Measurements from ENCODE around the gene HLA-DMA.

HLA-DMA gene

DNA sequence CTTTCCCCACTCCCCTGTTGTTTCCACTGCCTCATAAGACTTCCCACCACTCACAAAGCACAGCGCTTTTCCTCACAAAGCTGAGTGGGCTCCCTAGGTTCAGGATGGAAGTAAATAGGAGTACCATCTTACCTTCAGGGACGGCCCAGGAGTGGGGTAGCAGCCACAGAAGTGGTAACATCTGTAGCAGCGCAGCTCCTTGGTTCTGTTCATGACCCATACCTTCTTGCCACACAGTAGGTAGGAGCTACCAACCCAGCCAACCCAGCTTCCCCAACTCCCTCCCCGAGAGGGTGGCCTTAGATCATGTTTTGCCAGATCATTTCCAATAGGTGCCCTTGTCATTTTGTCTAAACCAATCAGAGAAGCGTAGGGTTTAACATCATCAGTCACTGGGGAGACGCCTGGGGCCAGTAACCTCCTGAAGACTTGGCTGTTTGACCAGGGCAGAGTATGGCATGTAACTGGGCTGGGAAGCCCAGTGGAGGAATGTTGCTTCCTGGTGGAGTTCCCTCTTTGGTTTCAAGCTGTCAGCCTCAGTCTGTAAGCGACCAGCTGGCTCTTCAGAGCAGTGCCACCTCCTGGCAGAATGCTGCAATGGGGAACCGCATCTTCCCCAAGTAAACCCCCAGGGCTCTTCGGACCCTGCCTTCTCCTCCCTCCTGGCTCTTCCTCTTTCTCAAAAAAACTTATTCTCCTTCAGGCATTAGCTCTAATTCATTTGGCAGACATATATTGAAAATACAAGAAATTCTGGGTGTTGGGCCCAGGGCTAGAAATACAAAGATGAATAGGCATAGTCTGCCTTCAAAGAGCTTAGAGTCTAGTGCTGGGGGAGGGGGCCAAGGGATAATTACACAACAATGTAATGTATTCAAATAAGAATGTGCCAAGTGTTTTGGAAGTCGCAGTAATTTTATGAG is at the start of gene HLA-DMA:
Gene HLA-DMA, minus strand, starts transcription at position 281 of the 923 bp plus-strand sequence. Its CDS starts 61 bp downstream, at position 220.
- peak; percentile 86 for DNase-seq

DNA sequence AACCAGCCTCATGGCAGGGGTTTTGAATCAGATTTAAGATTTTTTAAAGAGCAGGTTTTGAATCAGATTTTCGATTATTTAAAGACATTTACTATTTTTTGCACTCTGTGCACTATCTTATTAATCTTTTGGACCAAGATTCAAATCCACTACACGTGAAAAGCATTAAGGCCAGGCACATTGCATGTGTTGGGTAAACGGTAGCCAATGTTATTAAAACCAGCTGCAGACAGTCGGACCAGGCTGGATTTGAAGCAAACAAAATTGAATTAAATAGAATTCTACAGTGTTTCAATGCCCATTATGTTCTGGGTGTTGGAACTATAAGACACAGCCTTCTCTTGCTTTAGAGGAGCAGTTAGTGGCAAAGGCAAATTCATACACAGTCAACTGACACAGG is 48.8 kb upstream of the HLA-DMA start:
- DNase-seq, result no peak

DNA sequence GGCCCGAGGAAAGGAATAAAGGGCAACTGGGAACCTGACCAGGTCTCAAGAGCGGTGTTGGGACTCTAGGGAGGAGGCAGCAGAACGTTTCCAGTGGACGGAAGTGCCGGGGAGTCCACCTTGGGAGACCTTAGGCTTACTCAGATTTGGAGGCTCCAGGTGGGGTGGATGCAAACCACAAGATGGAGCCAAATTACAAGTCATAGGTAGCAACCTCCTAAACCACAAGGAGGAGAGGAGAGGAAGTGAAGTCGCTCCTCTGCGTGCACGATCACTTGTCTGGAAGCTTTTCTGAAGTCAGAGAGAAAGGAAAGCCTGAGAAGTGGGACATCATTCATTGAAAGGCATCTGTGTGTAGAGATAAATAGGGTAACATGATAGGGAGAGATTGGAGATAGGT is 47.2 kb upstream of the HLA-DMA start:
- no peak for DNase-seq

DNA sequence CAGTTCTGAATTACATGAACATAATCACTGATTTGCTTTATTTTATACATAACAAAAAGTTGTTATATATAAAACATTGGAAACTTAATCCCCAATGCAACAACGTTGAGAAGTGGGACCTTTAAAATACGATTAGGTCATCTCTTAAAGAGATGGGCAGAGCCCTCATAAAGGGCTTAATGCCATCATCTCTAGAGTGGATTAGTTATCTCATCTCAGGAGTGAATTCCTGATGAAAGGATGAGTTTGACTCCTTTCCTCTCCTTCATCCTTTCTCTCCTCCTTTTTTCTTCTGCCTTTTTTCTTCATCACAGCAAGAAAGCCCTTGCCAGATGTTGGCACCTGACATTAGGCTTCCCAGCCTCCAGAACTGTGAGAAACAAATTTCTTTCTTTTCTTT is 42.6 kb upstream of the HLA-DMA start:
- DNase-seq, result no peak

DNA sequence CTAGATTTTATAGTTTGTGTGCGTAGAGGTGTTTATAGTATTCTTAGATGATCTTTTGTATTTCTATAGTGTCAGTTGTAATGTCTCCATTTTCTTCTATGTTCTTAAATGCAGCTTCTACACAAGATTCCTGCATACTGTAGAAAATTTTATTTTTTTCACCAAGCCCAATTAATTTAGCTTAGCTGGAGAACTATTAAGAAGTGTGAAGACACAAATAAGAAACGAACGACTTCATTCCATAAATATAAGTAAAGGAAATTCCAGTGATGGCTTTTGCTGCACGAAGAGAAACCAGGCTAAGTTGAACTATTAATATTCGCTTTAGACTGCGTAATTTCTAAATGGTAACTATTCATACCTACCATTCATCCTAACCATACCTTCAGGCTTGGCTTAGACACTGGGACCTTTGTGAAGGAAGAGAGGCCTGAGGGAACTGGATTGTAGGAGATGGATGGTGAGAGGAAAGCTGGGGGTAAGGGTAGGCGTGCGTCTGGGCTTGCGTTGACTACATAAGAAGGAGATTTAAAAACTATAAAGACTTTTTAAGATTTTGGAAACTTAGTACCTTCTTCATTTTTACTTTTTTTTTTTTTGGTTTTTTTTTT is 40.6 kb upstream of the HLA-DMA start:
- no peak for DNase-seq

DNA sequence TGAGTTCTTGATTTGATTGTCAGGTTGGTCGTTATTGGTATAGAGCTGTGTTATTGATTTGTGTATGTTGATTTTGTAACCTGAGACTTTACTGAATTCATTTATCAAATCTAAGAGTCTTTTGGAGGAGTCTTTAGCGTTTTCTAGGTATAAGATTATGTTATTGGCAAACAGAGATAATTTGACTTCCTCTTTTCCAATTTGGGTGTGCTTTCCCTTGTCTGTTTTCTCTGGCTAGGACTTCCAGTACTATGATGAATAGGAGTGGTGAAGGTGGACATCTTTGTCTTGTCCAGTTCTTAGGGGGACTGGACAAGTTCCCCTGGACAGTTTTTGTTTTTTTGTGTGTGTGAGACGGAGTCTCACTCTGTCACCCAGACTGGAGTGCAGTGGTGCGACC is 39.1 kb upstream of the HLA-DMA start:
- no peak for DNase-seq

DNA sequence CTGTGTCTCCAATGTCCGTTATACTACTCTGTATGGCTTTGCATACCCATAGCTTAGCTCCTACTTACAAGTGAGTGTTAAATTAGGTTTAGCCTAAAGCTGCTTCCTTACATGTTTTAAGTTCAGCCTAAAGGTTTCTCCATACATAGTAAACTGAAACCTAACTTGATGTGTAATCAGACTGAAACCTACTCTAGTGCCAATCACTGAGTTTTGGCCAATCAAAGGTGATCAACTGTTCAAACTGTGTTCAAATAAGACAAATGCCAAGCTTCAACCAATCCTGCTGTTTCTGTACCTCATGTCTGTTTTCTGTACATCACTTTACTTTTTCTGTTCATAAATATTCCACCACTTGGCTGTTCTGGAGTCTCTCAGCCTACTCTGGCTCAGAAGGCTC is 36.5 kb upstream of the HLA-DMA start:
- no peak for DNase-seq

DNA sequence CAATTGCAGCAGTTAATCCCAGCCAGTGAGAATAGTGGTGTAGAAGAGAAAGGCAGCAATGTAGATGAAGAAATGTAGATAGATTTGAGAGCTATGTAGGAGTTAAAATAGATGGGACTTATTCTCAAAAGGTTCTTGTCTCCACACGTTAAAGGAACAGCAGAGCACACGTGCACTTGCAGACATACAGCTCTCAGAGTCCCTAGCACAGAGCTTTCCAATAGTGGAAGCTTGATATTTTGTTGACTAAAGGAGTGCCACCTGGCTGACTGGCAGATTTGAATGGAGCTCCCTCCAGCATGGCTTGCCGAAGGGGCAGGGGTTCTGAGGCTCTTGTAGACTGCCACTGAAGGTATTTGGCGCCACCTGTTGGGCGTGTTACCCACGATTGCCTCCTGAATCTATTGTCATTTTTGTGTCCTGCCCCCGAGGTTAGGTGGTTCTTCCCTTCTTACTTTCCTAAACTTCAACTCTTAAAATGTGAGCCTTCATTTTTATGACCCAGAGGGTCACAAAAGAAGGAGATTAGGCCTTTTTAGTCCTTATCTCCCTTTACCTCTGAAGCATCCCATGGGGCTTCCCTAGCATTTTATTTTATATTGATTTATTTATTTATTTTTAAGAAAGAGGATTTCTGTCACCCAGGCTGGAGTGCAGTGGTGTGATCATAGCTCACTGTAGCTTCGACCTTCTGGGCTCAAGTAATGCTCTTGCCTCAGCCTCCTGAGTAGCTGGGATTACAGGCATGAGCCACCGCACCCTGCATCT is 31.9 kb upstream of the HLA-DMA start:
- peak; percentile 91 for DNase-seq

DNA sequence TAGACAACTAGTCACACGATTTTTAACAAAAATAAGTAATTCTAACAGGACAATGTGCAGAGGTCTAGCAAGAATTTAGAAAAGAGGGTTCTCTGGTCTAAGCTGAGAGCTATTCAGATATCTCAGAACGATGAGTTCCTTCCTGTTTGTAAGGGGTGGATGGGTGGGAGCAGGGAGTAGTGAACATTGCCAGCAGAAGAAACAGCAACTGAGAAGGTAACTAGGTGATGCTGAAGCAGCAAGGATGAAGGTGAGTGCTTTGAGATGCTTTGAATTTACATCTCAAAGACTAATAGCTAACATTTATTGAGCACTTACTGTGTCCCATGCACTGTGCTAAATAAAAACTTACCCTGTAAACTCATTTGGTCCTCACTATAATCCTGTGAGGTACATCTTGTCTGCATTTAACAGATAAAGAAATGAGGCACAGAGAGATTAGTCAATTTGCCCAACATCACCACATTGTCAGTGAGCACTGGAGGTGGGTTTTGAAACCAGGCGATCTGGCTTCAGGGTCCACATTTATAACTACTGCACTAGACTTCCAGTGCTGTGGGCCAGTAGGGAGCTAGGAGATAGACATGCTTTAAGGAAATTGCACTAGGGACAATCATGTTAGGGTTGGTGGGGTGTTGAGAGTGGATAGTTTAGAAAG is 31.2 kb upstream of the HLA-DMA start:
- DNase-seq, result no peak

DNA sequence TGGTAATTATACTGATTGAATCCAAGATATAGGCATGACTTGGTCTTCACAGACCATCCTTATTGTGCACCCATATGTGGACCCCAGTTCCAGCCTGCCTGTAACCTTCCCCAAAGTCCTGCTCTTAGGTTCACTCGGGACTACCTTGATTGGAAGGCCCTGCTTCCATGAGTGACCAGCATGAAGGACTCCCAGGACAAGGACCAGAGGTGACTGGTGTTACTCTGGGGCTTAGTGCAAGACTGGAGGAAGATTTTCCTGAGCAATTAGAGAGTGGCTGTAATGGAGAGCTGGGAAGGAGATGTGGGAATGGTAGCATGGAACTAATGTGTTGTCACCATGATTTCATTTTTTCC is 30.6 kb upstream of the HLA-DMA start:
- DNase-seq, result no peak

DNA sequence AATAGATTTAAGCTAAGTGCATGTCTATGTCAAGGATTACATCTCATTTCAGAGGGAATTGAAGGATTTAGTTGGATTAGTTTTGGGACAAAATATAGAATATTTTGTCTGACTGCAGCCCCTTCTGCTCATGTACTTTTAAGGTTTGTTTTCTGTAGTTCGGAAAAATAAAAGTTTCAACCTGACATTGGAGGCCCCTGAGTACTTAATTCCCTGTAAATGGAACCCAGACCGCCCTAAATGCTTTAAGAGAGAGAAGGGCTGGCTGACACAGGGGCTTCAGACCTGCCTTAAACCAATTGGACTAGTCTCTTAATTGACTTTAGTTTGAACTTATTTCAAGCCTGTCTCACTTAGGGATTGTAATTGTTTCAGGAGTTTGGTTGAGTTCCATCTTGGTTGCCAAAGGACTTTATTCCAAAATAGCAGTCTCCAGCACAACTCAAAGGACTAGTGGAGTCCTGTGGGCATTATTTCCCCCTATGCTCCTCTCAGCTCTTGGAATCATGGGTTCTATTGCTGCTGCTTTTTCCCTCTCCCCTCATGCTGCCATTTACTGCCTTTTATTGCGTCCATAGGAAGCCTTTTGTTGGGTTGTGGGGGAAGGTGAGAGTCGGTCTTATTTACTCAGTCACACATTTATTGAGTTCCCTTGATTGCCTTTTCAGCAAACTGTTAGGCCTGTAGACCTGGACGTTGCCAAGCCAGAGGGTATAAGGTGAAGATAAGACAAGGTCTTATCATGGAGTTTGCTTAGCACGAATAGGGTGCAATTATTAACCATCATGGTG is 30.0 kb upstream of the HLA-DMA start:
- DNase-seq, result no peak

DNA sequence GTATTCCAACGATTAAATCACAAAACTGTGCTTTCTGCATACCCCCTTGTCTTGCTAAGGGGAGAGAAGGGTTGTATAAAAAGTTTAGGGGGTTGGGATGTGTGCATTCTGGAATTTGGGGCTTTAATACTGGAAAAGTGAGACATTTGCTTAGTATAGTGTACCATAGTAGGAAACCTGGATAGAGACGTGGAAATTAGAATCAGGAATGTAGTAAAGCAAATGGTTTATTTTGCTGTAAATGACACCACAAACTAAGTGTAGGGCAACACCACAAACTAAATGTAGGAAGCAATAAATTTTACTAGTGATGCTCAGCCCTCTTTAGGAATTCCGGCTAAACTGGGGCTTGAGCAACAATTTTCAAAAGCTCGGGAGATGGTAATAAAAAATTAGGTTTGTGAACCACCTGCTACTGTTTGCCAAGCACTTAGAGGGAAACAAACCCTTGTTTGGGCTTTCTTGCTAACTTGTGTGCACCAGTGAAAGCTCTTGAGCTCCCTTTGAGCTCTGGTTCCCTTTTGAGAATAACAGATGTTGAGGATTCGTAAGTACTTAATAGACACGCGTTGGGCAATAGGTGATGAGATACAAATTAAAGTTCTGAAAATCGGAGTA is 29.3 kb upstream of the HLA-DMA start:
- no peak for DNase-seq

DNA sequence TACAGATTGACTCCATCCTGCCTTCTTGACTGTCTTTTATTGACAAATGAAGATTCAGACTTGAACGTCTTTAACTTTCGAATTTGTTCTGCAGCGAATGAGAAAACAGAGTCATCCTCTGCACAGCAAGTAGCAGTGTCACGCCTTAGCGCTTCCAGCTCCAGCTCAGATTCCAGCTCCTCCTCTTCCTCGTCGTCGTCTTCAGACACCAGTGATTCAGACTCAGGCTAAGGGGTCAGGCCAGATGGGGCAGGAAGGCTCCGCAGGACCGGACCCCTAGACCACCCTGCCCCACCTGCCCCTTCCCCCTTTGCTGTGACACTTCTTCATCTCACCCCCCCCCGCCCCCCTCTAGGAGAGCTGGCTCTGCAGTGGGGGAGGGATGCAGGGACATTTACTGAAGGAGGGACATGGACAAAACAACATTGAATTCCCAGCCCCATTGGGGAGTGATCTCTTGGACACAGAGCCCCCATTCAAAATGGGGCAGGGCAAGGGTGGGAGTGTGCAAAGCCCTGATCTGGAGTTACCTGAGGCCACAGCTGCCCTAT is 27.7 kb upstream of the HLA-DMA start:
- DNase-seq, result no peak

DNA sequence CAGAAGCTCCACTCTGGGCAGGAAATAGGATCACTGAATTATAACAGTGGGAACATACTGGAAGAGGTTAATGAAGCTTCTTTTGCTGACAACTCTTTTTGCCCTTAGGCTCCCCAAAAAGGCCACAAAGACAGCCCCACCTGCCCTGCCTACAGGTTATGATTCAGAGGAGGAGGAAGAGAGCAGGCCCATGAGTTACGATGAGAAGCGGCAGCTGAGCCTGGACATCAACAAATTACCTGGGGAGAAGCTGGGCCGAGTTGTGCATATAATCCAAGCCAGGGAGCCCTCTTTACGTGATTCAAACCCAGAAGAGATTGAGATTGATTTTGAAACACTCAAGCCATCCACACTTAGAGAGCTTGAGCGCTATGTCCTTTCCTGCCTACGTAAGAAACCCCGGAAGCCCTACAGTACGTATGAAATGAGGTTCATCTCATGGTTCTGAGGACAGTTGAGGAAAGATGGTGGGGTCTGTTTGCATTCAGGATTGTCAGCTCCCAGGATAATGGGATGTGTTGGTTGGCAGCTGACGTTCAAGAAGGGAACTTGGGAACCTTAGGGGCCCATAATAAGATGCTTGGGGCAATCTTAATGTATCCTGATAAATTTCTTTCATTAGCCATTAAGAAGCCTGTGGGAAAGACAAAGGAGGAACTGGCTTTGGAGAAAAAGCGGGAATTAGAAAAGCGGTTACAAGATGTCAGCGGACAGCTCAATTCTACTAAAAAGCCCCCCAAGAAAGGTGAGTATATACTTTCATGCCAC is 27.0 kb upstream of the HLA-DMA start:
- no peak for DNase-seq

DNA sequence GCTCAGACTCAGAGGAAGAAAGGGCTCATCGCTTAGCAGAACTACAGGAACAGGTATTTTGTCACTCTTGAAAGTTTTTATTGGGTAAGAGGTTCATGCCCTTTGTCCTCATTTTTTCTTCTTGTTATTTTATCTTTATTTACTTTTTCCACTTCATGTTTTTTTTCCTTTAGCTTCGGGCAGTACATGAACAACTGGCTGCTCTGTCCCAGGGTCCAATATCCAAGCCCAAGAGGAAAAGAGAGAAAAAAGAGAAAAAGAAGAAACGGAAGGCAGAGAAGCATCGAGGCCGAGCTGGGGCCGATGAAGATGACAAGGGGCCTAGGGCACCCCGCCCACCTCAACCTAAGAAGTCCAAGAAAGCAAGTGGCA is 25.0 kb upstream of the HLA-DMA start:
- DNase-seq, result no peak

DNA sequence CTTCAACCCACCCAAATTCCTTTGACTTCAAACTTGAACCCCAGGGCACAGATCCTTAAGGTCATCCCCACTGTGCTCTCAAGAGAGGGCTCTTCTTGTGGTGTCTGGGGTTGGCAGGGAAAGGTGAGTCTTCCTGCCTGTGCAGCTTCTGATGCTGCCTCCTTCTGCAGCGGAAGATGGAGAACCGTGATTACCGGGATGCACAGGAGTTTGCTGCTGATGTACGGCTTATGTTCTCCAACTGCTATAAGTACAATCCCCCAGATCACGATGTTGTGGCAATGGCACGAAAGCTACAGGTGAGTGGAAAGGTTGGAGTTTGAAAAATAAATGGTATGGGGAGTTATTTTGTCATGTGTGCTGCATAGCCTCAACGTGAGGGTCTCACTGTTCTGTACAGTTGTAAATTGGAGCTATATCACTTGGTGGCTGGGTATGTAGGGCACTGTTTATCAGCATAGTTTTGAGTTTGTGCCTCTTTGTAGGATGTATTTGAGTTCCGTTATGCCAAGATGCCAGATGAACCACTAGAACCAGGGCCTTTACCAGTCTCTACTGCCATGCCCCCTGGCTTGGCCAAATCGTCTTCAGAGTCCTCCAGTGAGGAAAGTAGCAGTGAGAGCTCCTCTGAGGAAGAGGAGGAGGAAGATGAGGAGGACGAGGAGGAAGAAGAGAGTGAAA is 24.5 kb upstream of the HLA-DMA start:
- no peak for DNase-seq

DNA sequence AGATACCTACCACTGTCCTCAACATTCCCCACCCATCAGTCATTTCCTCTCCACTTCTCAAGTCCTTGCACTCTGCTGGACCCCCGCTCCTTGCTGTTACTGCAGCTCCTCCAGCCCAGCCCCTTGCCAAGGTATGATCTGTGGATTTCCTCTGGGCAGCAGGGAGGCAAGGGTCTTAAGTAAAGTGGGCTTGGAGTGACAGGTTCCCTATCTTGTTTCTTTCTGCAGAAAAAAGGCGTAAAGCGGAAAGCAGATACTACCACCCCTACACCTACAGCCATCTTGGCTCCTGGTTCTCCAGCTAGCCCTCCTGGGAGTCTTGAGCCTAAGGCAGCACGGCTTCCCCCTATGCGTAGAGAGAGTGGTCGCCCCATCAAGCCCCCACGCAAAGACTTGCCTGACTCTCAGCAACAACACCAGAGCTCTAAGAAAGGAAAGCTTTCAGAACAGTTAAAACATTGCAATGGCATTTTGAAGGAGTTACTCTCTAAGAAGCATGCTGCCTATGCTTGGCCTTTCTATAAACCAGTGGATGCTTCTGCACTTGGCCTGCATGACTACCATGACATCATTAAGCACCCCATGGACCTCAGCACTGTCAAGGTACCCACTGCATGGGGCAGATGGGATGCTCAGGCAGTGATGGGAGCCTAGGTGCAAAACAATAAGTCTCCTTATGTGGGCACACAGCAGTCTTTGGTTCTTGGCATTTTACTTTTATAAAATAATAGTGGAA is 23.6 kb upstream of the HLA-DMA start:
- DNase-seq, result no peak

DNA sequence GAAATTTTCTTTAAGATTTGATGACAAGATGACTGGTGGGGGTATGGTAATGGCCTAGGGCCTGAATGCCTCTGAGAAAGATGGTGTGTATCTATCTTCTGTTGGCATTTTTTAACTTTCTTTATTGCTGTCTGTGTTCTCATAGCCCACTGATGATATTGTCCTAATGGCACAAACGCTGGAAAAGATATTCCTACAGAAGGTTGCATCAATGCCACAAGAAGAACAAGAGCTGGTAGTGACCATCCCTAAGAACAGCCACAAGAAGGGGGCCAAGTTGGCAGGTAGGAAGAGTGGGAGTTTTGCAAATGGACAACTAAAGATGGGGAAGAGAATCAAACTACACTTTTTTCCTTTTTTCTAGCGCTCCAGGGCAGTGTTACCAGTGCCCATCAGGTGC is 23.0 kb upstream of the HLA-DMA start:
- no peak for DNase-seq

DNA sequence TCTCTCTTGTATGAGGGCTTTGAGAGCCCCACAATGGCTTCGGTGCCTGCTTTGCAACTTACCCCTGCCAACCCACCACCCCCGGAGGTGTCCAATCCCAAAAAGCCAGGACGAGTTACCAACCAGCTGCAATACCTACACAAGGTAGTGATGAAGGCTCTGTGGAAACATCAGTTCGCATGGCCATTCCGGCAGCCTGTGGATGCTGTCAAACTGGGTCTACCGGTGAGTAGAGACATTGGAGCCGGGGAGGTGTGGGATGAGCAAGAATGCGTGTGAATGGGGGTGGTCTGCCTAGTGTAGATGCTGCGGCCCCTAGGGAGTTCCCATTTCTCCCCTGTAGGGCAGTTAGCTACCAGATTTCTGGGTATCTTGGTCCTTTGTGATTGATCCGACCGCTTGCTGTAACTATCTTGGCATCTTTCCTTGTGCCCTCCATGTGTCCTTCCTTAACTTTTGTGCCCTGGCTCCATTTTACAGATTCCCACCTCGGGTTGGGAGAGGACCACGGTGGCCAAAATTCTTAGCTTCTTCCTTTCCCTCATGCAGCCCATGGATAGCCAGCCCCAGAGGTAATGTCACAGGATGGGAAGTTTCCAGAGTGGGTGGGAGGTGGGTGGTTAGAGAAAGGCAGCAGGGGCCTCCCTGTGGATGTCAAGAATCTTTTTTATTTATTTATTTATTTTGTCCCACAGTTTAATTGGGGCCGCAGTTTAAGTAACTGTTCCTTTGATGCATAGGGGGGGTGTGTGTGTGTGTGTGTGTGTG is 21.8 kb upstream of the HLA-DMA start:
- DNase-seq, result no peak
